Fibroblast of pulmonary artery (primary cell): Measurements from ENCODE around the gene RNF138.

ENCODE experiments used
- DNase-seq: peaks from one replicate; pipeline ENCODE4 v3.0.0-alpha.2; 2010; ENCODE audit warnings: low read depth
- H3K4me3 ChIP-seq: replicated peaks from 2 replicates; pipeline ENCODE4 v1.5.1; 2011; ENCODE audit warnings: low read depth, mild to moderate bottlenecking, control low read depth, low read length, moderate library complexity
- TF ChIP-seq, protein P1 (sequence below): IDR thresholded peaks from 2 replicates; pipeline ENCODE4 v1.5.1; 2011; ENCODE audit warnings: mild to moderate bottlenecking, control low read depth, low read length, inconsistent platforms; ENCODE audit errors: missing control alignments

The RNF138 gene

DNA sequence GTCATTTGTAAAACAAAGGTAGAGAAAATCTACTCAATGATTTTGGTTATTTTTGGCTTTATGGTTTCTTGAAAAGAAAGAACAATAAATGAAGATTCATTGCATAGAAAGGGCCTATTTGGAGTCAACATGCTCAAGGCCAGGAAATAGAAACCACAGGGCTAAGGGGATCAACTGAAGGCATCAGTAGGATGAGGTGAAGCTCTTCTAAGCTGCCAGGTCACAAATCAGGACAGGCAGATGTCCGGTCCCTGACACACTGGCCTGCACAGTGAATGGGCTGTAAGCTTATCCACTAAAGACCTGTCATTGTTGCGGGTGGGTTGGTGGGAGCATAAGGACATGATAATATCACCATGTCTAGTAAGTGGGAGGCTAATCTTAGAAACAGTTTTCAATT lies 31.6 kb upstream of the RNF138 start:
- TF ChIP-seq, protein P1, sequence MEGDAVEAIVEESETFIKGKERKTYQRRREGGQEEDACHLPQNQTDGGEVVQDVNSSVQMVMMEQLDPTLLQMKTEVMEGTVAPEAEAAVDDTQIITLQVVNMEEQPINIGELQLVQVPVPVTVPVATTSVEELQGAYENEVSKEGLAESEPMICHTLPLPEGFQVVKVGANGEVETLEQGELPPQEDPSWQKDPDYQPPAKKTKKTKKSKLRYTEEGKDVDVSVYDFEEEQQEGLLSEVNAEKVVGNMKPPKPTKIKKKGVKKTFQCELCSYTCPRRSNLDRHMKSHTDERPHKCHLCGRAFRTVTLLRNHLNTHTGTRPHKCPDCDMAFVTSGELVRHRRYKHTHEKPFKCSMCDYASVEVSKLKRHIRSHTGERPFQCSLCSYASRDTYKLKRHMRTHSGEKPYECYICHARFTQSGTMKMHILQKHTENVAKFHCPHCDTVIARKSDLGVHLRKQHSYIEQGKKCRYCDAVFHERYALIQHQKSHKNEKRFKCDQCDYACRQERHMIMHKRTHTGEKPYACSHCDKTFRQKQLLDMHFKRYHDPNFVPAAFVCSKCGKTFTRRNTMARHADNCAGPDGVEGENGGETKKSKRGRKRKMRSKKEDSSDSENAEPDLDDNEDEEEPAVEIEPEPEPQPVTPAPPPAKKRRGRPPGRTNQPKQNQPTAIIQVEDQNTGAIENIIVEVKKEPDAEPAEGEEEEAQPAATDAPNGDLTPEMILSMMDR = no peak
- DNase-seq = no peak
- H3K4me3 ChIP-seq = no peak overlapping the region

DNA sequence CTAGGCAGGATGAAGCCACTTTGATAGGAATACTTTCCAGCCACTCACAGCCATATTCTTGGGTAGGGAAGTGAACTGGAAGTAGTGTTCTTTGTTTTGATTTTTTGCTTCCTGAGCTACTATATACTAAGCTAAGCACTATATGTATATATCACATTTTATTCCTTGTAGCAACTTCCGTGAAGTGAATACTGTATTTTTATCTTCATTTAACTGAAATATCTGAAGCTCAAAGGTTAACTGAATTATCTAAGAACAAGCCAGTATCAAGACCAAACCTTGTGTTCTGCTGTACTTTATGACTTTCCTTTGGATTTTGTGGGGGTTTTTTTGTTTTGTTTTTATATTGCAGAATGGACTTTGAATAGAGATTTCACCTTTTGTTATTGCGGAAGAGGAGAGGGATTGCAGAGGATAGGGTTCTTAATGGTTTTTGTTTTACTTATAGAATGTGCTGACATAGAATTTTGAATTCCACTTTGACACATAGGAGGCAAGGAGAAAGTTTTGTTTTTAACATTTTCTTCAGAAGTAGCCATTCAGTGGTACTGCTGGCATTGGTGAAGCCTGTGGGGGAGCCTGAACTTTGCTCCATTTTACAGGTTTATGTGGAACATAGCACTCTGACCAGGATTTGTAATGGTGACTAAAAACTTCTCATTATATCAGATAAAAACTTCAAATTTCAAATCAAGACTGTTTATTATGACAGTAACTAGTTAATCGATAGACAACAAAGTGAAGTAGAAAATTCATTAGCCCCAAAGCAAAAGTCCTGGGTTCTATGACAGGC lies 24.1 kb upstream of the RNF138 start:
- no peak overlapping the region for H3K4me3 ChIP-seq
- TF ChIP-seq, protein P1 = no peak
- no peak for DNase-seq

DNA sequence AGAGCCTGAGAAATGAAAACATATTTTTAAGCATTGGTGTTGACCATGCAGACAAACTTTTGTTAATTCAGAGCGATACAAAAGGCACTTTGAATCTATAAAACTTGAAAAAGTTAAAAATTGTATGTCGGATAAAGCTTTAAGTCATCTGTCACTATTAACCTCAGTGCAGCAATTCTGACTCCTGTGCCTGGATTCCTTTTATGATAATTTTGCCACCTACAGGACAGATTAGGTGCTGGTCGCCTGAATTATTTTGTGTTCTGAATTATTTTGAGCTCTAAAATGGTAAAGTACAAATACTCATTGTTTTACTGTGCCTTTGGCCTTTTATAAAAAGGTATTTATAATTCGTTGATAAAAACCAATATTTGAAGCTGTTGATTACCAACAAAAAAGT lies 19.4 kb upstream of the RNF138 start:
- no peak overlapping the region for H3K4me3 ChIP-seq
- TF ChIP-seq, protein P1 = peak; percentile 32
- DNase-seq = peak; percentile 3

DNA sequence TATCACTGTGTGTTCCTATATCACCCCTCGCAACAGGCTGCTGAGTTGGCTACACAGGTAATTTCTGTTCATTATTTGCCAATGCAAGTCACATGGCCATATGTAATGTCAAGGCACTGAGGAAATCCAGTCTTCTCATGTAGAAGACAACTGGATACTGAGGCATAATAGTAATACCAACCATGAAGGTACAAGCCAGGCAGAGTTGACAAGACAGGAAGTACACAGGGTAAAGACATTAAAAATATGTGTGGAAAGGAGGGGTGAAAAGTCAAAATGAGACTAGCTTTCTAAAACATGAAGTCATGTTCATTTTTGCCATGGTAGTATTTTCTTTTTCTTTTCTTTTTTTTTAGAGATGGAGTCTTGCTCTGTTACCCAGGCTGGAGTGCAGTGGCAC lies 17.5 kb upstream of the RNF138 start:
- DNase-seq = no peak
- no peak overlapping the region for H3K4me3 ChIP-seq
- TF ChIP-seq, protein P1 = no peak

DNA sequence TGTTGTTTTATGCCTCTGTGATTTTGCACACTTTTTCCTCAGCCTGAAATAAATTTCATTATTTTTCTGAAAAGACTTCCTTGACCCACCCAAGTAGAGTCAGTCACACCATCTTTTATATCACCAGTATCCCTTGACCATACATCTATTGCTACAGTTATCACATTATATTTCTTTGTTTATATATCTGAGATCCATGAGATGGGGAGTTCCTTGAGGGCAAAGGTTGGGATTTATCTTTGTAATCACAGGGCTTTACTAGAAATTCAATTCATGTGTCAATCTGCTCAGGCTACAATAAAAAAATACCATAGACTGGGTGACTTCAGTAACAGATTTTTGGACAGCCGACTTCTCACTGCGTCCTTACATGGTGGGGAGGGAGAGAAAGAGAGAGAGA lies 12.8 kb upstream of the RNF138 start:
- TF ChIP-seq, protein P1 = no peak
- no peak overlapping the region for H3K4me3 ChIP-seq
- no peak for DNase-seq

DNA sequence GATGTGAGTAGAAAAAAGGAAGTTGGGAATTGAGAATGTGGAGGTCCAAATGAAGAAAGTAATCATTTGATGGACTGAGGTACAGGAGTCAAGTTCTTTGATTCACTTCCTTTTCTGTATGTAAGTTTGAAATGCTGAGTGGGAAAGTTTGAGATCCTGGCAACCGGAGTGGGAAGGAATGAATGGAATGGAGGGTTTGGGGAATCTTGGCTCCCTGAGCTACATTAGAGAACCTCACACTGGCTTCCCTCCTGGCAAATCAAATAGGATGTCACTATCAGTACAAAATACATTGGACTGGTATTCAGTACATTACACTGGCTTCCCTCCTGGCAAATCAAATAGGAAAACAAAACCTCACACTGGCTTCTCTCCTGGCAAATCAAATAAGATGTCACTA lies 9.8 kb upstream of the RNF138 start:
- DNase-seq = peak; percentile 57
- TF ChIP-seq, protein P1 = no peak
- no peak overlapping the region for H3K4me3 ChIP-seq

DNA sequence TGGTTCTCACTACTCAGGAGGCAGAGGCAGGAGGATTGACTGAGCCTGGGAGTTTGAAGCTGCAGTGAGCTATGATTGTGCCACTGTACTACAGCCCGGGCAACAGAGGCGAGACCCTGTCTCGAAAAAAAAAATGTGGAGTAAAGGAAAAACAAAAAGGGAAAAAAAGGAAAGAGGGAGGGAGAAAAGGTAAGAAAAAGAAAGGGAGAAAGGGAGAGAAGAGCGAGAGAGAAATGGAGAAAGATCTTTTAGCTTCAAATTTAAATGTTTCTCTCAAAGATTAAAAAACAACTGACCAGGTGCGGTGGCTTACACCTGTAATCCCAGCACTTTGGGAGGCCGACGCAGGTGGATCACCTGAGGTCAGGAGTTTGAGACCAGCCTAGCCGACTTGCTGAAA lies 7.9 kb upstream of the RNF138 start:
- no peak for DNase-seq
- no peak overlapping the region for H3K4me3 ChIP-seq
- TF ChIP-seq, protein P1 = no peak
